DND-41 (cell line): ENCODE results near the gene SF3B3.

ENCODE experiments used
- CTCF ChIP-seq: IDR thresholded peaks from 2 replicates; pipeline ENCODE4 v1.5.1; 2012; ENCODE audit warnings: borderline replicate concordance, low read length, moderate library complexity, mild to moderate bottlenecking; ENCODE audit not compliant: poor library complexity, severe bottlenecking; ENCODE audit errors: extremely low read depth
- EZH2 ChIP-seq: IDR thresholded peaks from 3 replicates; pipeline ENCODE4 v1.6.1; 2012; ENCODE audit warnings: borderline replicate concordance, low read depth, mild to moderate bottlenecking, moderate library complexity, low read length, inconsistent platforms; ENCODE audit not compliant: severe bottlenecking

- TF ChIP-seq CTCF (no peak), EZH2 (no peak)
Measured at GRCh38 chr16:70540994-70541393, 17.4 kb downstream of the SF3B3 start.
